Lung microvascular endothelial cell (primary cell): ENCODE data around the gene SCN9A. TPM values are rescaled to one million over a fixed set of nuclear protein-coding genes. Genes with fewer than 3 reads are reported as not detected.
"Not testable (repeated sequence)": the region's sequence is repeated elsewhere in the genome, so short reads cannot be mapped to it uniquely, and the experiment has no call there.

Experiments
- DNase-seq, 2 donors: peaks; one replicate each; pipeline versions ENCODE4 v3.0.0 to v3.0.0-alpha.2; 2010; ENCODE audit warnings: low read depth in 2 of 2
- total RNA-seq: library from RNA; depleted of rRNA; stranded (reverse); fragments of >200 nt; gene quantifications from 2 replicates; pipeline ENCODE4 v1.2.1, GENCODE V29; 2014

Gene SCN9A
- total RNA-seq, 1 donor from 2014 or later: under 0.01 TPM

- DNase-seq: no peak
These were observed 128.8 kb downstream of the SCN9A start for GRCh38 chr2:166246901-166247300.

- no peak for DNase-seq
These were observed 133.4 kb downstream of the SCN9A start for GRCh38 chr2:166242309-166242708.

GRCh38 chr2:166240387-166241313, 135.1 kb downstream of the SCN9A start:
- DNase-seq: no peak

GRCh38 chr2:166239548-166239947, 136.2 kb downstream of the SCN9A start:
- peak; percentile 1 to 97 for DNase-seq

GRCh38 chr2:166238176-166238575, 137.6 kb downstream of the SCN9A start:
- no peak for DNase-seq

- DNase-seq: peak; percentile 18 to 87
These were observed 141.5 kb downstream of the SCN9A start for GRCh38 chr2:166234112-166234846.

- no peak for DNase-seq
These were observed 142.5 kb downstream of the SCN9A start for GRCh38 chr2:166233244-166233643.

GRCh38 chr2:166230724-166231070, 145.0 kb downstream of the SCN9A start:
- DNase-seq: no peak

GRCh38 chr2:166230024-166230723, 145.6 kb downstream of the SCN9A start:
- peak; percentile 36 to 66 for DNase-seq

- DNase-seq: no peak
These were observed 146.1 kb downstream of the SCN9A start for GRCh38 chr2:166229678-166230023.

- DNase-seq: no peak
These were observed 151.5 kb downstream of the SCN9A start for GRCh38 chr2:166224197-166224596.

- no peak for DNase-seq
These were observed 152.4 kb downstream of the SCN9A start for GRCh38 chr2:166223298-166223697.

- DNase-seq: no peak
These were observed 164.7 kb downstream of the SCN9A start for GRCh38 chr2:166211079-166211478.

GRCh38 chr2:166209944-166210343, 165.8 kb downstream of the SCN9A start:
- DNase-seq: not testable (repeated sequence)

- DNase-seq: not testable (repeated sequence)
These were observed 166.4 kb downstream of the SCN9A start for GRCh38 chr2:166209367-166209766.

- DNase-seq: not testable (repeated sequence)
These were observed 169.6 kb downstream of the SCN9A start for GRCh38 chr2:166206153-166206552.

- DNase-seq: no peak
These were observed 173.0 kb downstream of the SCN9A start for GRCh38 chr2:166202778-166203177.

GRCh38 chr2:166197446-166197845, 178.3 kb downstream of the SCN9A start:
- DNase-seq: no peak

GRCh38 chr2:166193407-166193806, 182.3 kb downstream of the SCN9A start:
- no peak for DNase-seq

GRCh38 chr2:166188084-166188483, 187.7 kb downstream of the SCN9A start:
- DNase-seq: peak in 1 of 2 donors; percentile 31

- DNase-seq: peak in 1 of 2 donors; percentile 39
These were observed 191.0 kb downstream of the SCN9A start for GRCh38 chr2:166184789-166185188.

GRCh38 chr2:166181813-166182154, 194.0 kb downstream of the SCN9A start:
- DNase-seq: no peak
